Dendritic cell treated with granulocyte-macrophage colony-stimulating factor and Interleukin-4, amounts not matched to agents 40 ng/mL and 50 ng/mL, for 4 days (primary cell): ENCODE measurements around the gene GALNT1.

Experiments used
- H3K27ac Mint-ChIP-seq: one replicate; pipeline ENCODE4 v1.8.0; 2022; ENCODE audit warnings: mild to moderate bottlenecking, mixed read lengths
- H3K27me3 Mint-ChIP-seq: one replicate; pipeline ENCODE4 v1.8.0; 2022; ENCODE audit warnings: mild to moderate bottlenecking, mixed read lengths
- H3K36me3 Mint-ChIP-seq: one replicate; pipeline ENCODE4 v1.8.0; 2022; ENCODE audit warnings: low read depth, mixed read lengths
- H3K4me1 Mint-ChIP-seq: one replicate; pipeline ENCODE4 v1.8.0; 2022; ENCODE audit warnings: low read depth, mixed read lengths
- H3K4me3 Mint-ChIP-seq: one replicate; pipeline ENCODE4 v1.8.0; 2022; ENCODE audit warnings: mild to moderate bottlenecking, moderate library complexity, mixed read lengths
- H3K9me3 Mint-ChIP-seq: one replicate; pipeline ENCODE4 v1.8.0; 2022; ENCODE audit warnings: mixed read lengths
- intact Hi-C: fragments of 100-400 bp; cut with micrococcal nuclease; formaldehyde crosslinking; loops from one replicate; pipeline ENCODE4 v1.15.0; 2022

GALNT1 gene

DNA sequence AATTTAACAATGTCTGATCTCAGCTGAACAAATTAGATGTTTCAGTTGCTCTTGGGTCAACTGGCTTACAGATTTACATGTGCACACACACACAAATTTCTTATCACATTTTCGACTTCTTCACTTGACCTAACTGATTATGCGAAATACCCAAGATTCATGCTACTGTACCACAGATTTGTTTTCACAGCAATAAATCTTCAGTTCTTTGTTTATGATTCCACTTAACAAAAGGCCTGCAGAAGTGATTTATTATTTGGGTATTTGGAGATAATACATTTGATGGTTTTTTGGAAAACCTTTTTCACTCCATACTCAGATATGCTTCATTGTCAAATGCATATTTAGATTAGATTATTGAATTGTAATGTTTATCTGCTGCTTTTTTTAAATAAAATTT is 129.0 kb downstream of the GALNT1 start:
- Mint-ChIP-seq H3K9me3 (no peaks in the 10 kb centered on the region), H3K4me3 (no peak overlapping the region), H3K27me3 (no peaks in the 10 kb centered on the region), H3K36me3 (peaks cover 52% of the 10 kb centered on the region), H3K27ac (no peak overlapping the region), H3K4me1 (peaks cover 11% of the 10 kb centered on the region)
- intact Hi-C loops, result no loop called here

GRCh38 chr18:35711227-35711626 is 129.7 kb downstream of the GALNT1 start:
- Mint-ChIP-seq H3K4me1 (peaks cover 11% of the 10 kb centered on the region), H3K4me3 (no peak overlapping the region), H3K36me3 (peaks cover 46% of the 10 kb centered on the region), H3K27ac (no peak overlapping the region), H3K9me3 (no peaks in the 10 kb centered on the region), H3K27me3 (no peaks in the 10 kb centered on the region)
- intact Hi-C loops, result no loop called here

DNA sequence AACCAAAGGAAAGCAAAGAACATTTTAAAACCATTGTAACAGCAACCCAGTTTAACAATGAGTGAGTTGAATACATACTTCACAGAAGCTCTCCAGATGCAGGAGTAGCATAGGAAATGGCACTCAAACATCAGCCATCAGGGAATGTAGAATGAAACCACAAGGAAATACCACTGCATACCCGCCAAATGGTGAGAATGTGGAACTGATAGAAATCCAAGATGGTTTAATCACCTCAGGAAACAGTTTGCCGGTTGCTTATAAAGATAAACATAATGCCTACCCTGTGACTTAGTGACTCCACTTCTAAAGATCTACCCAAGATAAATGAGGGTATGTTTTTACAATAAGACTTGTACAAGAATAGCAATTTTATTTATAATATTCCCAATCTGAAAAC is 132.0 kb downstream of the GALNT1 start:
- intact Hi-C loops, result no loop called here
- Mint-ChIP-seq H3K4me1 (peaks cover 10% of the 10 kb centered on the region), H3K27ac (no peak overlapping the region), H3K27me3 (no peaks in the 10 kb centered on the region), H3K4me3 (no peak overlapping the region), H3K9me3 (peaks cover 6% of the 10 kb centered on the region), H3K36me3 (peaks cover 43% of the 10 kb centered on the region)

DNA sequence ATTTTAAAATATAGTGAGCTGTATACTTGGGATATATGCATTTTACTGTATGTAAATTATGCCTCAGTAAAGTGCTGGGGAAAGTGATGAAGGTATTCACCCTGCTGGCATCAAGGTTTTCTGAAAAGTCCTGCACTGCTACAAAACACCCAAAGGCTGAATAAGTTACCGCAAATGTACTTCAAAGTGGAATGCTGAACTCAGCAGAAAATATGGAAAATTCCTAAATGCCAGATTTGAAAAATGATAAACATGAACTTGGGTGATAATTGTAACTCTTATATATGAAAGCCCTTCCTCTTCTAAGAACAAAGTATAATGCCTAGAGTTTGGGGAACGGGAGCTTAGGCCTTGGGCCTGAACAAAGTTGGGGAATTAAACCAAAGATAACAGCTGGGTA is 133.0 kb downstream of the GALNT1 start:
- Mint-ChIP-seq H3K27me3 (no peaks in the 10 kb centered on the region), H3K27ac (no peak overlapping the region), H3K4me3 (no peak overlapping the region), H3K9me3 (peaks cover 11% of the 10 kb centered on the region), H3K4me1 (peaks cover under 1% of the 10 kb centered on the region), H3K36me3 (peaks cover 37% of the 10 kb centered on the region)
- intact Hi-C loops, result no loop called here

DNA sequence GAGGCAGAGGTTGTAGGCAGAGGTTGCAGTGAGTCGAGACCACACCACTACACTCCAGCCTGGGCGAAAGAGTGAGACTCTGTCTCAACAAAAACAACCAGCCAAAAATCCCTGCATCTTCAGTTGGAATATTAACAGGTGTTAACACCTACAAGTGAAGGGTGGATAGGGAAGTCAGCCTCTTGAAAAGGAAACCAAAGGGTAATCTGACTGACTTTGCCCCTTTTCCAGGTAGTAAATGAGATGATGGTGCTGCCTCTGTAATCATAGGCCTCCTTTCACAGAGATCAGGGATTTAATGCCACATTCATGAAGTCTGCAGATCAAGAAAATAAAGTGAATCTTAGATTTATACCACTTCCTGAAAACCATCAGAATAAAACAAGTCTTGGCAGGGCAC is 133.6 kb downstream of the GALNT1 start:
- Mint-ChIP-seq H3K9me3 (peaks cover 11% of the 10 kb centered on the region), H3K27me3 (no peaks in the 10 kb centered on the region), H3K4me1 (no peaks in the 10 kb centered on the region), H3K4me3 (no peak overlapping the region), H3K36me3 (peaks cover 31% of the 10 kb centered on the region), H3K27ac (no peak overlapping the region)
- intact Hi-C loops, result no loop called here

- Mint-ChIP-seq H3K27me3 (no peaks in the 10 kb centered on the region), H3K9me3 (peaks cover 11% of the 10 kb centered on the region), H3K36me3 (peaks cover 23% of the 10 kb centered on the region), H3K4me3 (no peak overlapping the region), H3K27ac (no peak overlapping the region), H3K4me1 (no peaks in the 10 kb centered on the region)
- intact Hi-C loops, result no loop called here
Measured at GRCh38 chr18:35716169-35716831, 134.8 kb downstream of the GALNT1 start.

GRCh38 chr18:35717182-35717581 is 135.6 kb downstream of the GALNT1 start:
- H3K9me3 Mint-ChIP-seq, result peaks cover 11% of the 10 kb centered on the region
- intact Hi-C loops, result no loop called here

DNA sequence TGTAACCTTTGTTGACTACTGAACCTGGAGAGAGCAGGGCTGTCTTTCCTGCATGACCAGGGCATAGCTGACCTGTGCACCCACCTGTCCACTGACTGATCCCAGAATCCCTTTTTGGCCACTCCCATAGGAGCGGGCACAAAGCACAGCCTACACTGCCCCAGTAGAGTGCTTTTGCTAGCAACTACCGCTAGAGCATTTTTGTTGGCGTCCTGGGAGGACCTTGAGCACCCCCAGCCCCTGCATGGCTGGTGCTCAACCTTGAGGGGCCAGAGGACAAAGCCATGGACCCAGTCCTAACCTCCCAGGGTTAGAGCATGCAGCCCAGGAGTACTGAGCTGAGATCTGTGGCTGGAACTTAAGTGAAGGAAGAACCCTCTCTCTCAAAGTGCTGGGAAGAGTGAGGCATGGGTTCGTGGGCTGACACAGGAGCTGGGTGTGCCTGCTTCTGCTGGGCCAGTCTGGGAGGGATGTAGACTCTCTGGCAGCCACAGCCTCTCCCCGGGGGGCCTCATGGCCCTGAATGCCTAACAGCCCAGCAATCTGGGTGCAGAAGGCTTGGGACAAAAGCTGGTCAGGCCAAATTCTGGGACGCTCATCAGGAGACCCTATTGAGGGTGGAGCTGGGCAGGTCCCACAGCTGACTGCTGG is 140.0 kb downstream of the GALNT1 start:
- intact Hi-C loops, result no loop called here
- peaks cover 3% of the 10 kb centered on the region for H3K27me3 Mint-ChIP-seq
- no peak overlapping the region for H3K27ac Mint-ChIP-seq

More at GRCh38 chr18:35717182-35717581, 135.6 kb downstream of the GALNT1 start:
- peaks cover 14% of the 10 kb centered on the region for H3K36me3 Mint-ChIP-seq
- H3K4me3 Mint-ChIP-seq, result no peak overlapping the region
- H3K4me1 Mint-ChIP-seq, result no peaks in the 10 kb centered on the region
- H3K27me3 Mint-ChIP-seq, result no peaks in the 10 kb centered on the region
- H3K27ac Mint-ChIP-seq, result no peak overlapping the region

DNA sequence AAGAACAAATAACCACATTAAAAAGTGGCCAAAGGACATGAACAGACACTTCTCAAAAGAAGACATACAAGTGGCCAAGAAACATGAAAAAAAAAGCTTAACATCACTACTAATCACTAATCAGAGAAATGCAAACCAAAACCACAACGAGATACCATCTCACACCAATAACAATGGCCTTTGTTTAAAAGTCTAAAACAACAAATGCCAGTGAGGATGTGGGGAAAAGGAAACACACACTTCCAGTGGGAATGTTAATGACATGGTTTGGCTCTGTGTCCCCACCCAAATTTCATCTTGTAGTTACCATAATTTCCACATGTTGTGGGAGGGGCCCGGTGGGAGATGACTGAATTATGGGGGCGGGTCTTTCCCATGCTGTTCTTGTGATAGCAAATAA is 147.1 kb downstream of the GALNT1 start:
- Mint-ChIP-seq H3K4me1 (no peaks in the 10 kb centered on the region), H3K27me3 (peaks cover 3% of the 10 kb centered on the region), H3K27ac (no peak overlapping the region), H3K36me3 (no peaks in the 10 kb centered on the region), H3K4me3 (no peak overlapping the region), H3K9me3 (peaks cover 23% of the 10 kb centered on the region)
- intact Hi-C loops, result no loop called here

More for the DNA sequence above, 140.0 kb downstream of the GALNT1 start:
- Mint-ChIP-seq H3K4me1 (no peaks in the 10 kb centered on the region), H3K36me3 (no peaks in the 10 kb centered on the region), H3K4me3 (no peak overlapping the region), H3K9me3 (peaks cover 11% of the 10 kb centered on the region)

- no peak overlapping the region for H3K27ac Mint-ChIP-seq
- peaks cover 23% of the 10 kb centered on the region for H3K9me3 Mint-ChIP-seq
- no peaks in the 10 kb centered on the region for H3K36me3 Mint-ChIP-seq
- H3K27me3 Mint-ChIP-seq, result peaks cover 3% of the 10 kb centered on the region
- intact Hi-C loops, result no loop called here
- H3K4me3 Mint-ChIP-seq, result no peak overlapping the region
- H3K4me1 Mint-ChIP-seq, result no peaks in the 10 kb centered on the region
Measured at GRCh38 chr18:35729991-35730668, 148.6 kb downstream of the GALNT1 start.

- no peak overlapping the region for H3K4me3 Mint-ChIP-seq
- H3K27me3 Mint-ChIP-seq, result peaks cover 3% of the 10 kb centered on the region
- no peaks in the 10 kb centered on the region for H3K4me1 Mint-ChIP-seq
- peaks cover 23% of the 10 kb centered on the region for H3K9me3 Mint-ChIP-seq
- intact Hi-C loops, result no loop called here
- H3K27ac Mint-ChIP-seq, result no peak overlapping the region
- no peaks in the 10 kb centered on the region for H3K36me3 Mint-ChIP-seq
Measured at GRCh38 chr18:35730691-35731370, 149.3 kb downstream of the GALNT1 start.

DNA sequence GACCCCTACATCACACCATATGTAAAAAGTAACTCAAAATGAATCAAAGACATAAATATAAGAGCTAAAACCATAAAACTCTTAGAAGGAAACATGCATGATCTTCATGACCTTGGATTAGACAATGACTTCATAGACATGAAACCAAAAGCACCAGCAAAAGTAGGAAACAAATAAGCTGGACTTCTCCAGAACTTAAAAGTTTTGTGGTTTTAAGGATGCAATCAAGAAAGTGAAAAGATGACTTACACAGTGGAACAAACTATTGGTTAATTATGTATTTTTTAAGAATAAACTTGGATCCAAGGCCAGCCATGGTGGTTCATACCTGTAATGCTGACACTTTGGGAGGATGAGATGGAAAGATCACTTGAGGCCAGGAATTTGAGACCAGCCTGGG is 150.2 kb downstream of the GALNT1 start:
- intact Hi-C loops, result no loop called here
- Mint-ChIP-seq H3K4me1 (no peaks in the 10 kb centered on the region), H3K4me3 (no peak overlapping the region), H3K9me3 (peaks cover 23% of the 10 kb centered on the region), H3K27me3 (no peaks in the 10 kb centered on the region), H3K36me3 (no peaks in the 10 kb centered on the region), H3K27ac (no peak overlapping the region)

DNA sequence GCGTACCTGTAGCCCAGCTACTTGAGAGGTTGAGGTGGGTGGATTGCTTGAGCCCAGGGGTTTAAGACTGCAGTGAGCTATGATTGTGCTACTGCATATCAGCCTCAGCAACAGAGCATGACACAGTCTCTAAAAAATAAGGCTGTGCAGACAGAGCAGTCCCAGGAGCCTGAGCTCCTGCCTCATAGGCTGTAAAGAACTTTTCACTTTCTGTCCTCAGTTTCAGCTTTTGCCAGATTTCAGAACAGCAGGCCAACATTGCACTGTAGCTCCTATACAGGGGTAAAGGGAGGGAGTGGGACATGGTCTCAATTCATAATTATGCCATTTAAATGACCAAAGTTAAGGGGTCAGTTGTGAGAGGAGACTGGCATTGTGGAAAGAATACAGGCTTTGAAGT is 150.6 kb downstream of the GALNT1 start:
- no peaks in the 10 kb centered on the region for H3K27me3 Mint-ChIP-seq
- intact Hi-C loops, result no loop called here
- H3K4me1 Mint-ChIP-seq, result no peaks in the 10 kb centered on the region
- no peak overlapping the region for H3K27ac Mint-ChIP-seq
- peaks cover 23% of the 10 kb centered on the region for H3K9me3 Mint-ChIP-seq
- H3K4me3 Mint-ChIP-seq, result no peak overlapping the region
- H3K36me3 Mint-ChIP-seq, result no peaks in the 10 kb centered on the region

- Mint-ChIP-seq H3K4me3 (no peak overlapping the region), H3K27ac (no peak overlapping the region)
Measured at GRCh38 chr18:35732636-35733035, 151.1 kb downstream of the GALNT1 start.

More at GRCh38 chr18:35732636-35733035, 151.1 kb downstream of the GALNT1 start:
- Mint-ChIP-seq H3K27me3 (no peaks in the 10 kb centered on the region), H3K4me1 (no peaks in the 10 kb centered on the region), H3K36me3 (no peaks in the 10 kb centered on the region), H3K9me3 (peaks cover 23% of the 10 kb centered on the region)
- intact Hi-C loops, result no loop called here
